Right kidney (tissue), 9 donors: ENCODE results near the gene NTSR2.

Experiments used
- DNase-seq: peaks from one replicate; pipeline ENCODE4 v3.0.0-alpha.2; 2016
- long read RNA-seq, 8 donors: transcript quantifications; one replicate each; lab custom pipeline, GENCODE V29; 2026

NTSR2 gene
- long read RNA-seq, donor 1 = 0 reads
- long read RNA-seq, donor 2 = 0 reads
- long read RNA-seq, donor 3 = 0 reads
- long read RNA-seq, donor 4 = 0 reads
- long read RNA-seq, donor 5 = 0 reads
- long read RNA-seq, donor 6 = 0 reads
- long read RNA-seq, donor 7 = 0 reads
- long read RNA-seq, donor 8 = 0 reads

DNA sequence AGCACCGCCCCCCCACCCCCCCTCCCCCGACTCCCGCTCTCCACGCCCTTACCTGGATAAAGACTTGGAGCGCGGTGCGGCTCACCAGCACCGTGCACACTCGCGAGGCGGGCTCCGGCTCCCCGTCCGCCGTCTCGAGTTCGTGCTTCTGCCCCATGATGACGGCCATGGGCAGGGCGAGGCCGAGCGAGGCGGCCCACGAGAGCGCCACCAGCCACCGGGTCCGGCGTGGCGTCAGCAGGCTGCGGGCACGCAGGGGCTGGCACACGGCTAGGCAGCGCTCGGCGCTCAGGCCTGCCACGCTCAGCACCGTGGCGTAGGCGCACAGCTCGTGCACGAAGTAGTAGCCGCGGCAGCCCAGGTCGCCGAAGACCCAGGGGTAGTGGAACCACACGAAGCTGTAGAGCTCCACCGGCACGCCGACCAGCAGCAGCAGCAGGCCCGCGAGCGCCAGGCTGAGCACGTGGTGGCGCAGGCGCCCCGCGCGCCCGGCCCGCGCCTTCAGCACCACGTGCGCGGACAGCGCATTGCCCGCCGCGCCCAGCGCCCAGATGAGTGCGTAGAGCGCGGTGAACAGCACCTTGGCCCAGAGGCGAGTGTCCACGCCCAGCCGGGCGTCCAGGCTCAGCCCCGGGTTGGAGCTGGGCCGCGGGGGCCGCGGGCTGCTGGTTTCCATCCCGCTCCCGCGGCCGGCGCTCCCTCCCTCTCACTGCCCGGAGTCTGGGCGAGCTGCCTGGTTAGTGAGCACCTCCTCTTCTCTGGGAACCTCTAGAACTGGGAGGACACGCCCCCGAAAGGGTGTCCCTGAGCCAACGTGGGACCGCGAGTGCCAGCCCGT, at the start of gene NTSR2:
NTSR2 (minus strand) TSS at position 742 of the 838 bp plus-strand sequence; CDS start at position 676, 66 bp downstream.
- peak; percentile 79 for DNase-seq

DNA sequence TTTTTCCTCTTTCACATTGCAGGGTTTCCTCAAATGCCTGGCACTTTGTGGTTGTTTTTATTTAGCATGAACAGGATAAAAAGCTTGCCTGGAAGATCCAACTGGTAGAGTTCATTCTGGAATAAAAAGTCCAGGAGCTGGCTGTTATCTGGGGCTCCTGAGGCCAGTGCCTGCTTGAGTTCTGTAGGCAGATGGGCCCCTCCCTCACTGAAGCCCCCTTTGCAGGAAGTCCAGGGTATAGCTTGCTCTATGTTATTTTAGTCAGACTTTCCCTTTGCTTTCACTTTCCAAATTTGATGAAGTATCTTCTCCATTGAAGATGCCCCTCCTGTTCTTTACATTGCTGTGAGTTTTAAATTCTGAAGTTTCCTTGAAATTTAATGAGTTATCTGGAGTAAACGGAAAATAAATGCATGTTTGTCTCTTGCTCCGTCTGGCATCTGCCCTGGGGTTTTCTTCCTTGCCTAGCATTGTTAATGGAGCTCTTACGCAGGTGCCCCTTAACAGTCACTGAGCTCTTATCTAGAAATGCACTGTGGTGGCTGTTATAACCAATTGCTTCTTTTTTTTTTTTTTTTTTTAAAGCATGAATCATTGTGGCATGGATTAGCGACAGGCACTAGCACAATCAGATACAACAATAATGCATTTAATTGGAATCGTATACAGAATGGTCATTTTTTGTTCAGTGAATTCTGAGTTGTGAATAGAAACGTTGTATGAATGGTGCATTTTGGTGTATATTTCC, 49.4 kb upstream of the NTSR2 start:
- no peak for DNase-seq

GRCh38 chr2:11718606-11719005, 48.6 kb upstream of the NTSR2 start:
- no peak for DNase-seq

DNA sequence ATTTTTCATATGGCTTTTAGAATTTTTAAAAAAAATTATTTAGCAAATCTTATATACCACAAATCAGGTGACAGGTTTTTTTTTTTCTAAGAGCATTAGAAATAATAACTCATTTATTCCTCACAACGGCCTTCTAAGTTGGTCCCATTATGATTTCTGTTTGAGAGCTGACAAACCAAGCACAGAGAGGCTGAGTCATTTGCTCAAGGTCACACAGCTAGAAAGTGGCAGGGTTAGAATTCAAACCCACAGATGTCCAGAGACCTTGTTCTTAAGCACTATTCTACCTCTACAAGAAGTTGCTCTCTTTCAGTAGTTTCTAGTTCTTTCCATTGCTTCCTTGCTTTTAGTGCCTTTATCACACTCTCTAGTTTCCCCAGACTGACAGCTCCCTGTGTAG, 47.6 kb upstream of the NTSR2 start:
- no peak for DNase-seq

- DNase-seq = no peak
These were observed 46.8 kb upstream of the NTSR2 start for GRCh38 chr2:11716689-11717321.

DNA sequence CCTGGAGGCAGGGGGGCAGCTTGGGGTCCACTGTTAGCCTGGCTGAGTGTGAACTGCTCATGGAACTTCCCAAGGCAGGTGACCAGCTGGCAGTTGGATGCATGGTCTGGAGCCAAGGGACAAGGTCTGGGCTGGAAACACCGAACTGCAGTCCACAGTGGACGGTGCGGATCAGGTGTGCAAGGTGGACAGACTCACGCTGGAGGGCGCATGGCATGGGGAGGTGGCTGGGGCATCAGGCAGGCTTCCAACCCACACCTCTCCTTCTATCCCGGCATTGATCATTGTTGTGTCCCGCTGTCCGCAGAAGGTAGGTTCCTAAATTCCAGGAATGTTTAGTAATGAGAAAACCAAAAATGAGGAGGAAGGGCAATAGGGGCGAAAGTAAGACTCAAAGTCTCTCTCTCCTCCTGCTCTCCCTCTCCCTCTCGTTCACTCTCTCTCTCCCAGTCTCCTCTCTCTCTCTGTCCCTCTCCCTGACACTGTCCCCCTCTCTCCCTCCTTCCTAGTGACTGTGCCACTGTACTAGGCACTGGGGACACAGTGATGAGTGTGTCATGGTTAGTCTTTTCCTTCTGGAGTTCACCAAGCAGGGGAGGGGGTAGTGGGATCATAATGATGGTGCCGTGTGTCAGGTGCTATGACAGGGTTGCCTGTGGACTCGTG, 46.1 kb upstream of the NTSR2 start:
- no peak for DNase-seq

DNA sequence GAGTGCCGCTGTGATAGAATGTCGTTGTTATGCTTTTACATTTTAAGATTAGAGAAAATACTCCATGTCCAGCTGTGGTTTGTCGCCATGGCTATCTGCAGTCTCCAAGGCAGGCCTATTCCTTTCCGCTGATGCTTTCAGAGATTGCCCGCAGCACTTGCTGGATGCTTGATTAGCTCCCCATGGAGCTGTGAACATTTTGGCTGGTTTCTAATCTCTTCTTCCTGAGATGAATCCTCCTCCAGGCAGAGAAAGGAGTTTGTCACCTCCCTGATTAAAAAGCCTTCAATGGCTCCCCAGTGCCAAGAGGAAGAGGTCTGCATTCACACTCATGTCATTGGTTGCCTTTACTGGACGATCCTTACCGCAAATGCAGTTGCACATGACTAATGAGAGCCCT, 43.8 kb upstream of the NTSR2 start:
- DNase-seq = no peak

GRCh38 chr2:11712866-11713265, 42.9 kb upstream of the NTSR2 start:
- no peak for DNase-seq

DNA sequence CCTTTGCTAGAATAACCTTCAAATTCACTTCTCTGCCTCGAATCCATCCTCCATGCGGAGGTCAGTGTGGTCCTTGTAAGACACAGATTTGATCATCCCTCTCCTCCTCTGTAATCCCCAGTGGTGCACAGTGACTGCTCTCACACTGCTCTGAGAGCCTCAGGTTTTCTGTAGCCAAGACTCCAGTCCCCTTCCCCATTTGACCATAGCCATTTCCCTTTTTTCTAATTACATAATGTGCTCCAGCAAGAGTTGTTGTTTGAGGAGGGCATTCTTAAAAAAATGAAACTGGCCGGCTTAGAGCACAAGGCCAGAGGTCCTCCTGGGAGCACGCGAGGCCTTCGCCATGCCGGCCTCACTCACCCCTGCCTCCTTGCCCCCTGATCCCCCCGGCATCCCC, 41.8 kb upstream of the NTSR2 start:
- DNase-seq = no peak

GRCh38 chr2:11711354-11711716, 41.3 kb upstream of the NTSR2 start:
- no peak for DNase-seq

- no peak for DNase-seq
These were observed 40.8 kb upstream of the NTSR2 start for GRCh38 chr2:11710632-11711353.

DNA sequence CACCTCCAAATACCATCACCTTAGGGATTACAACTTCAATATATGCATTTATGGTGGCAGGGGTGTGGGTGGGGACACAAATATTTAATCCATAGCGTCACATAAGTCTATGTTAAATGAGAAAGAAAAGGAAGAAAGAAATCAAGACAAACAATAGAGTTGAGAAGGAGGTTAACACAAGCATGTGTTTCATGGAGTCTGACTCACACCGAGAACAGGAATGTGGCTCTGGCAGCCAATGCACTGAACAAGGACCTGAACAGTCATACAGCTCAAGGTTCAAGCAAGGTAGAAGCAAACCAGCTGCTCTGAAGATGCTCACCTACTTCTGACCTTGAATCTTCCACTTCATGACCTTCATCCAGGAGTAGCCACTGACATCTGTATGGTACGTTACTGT, 40.2 kb upstream of the NTSR2 start:
- DNase-seq = no peak

GRCh38 chr2:11709293-11709692, 39.3 kb upstream of the NTSR2 start:
- no peak for DNase-seq

- no peak for DNase-seq
These were observed 38.1 kb upstream of the NTSR2 start for GRCh38 chr2:11708106-11708505.

GRCh38 chr2:11705711-11706110, 35.7 kb upstream of the NTSR2 start:
- no peak for DNase-seq

GRCh38 chr2:11705063-11705462, 35.1 kb upstream of the NTSR2 start:
- DNase-seq = no peak

DNA sequence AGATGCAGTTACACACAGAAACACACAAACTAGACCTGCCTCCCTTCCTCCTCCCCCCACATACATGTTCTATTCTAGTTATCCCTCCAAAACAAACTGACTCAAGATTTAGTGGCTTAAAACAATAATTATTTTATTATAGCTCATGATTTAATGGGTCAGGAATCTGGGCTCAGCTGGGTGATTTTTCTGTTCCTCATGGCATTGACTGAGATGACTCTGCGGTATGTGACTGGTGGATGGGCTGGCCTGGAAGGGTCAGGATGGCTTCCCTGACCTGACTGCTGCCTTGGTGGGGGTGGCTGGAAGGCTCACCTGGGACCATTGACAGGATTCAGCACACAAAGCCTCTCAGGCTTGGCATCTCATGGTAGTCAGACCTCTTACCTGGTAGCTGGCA, 33.7 kb upstream of the NTSR2 start:
- no peak for DNase-seq

DNA sequence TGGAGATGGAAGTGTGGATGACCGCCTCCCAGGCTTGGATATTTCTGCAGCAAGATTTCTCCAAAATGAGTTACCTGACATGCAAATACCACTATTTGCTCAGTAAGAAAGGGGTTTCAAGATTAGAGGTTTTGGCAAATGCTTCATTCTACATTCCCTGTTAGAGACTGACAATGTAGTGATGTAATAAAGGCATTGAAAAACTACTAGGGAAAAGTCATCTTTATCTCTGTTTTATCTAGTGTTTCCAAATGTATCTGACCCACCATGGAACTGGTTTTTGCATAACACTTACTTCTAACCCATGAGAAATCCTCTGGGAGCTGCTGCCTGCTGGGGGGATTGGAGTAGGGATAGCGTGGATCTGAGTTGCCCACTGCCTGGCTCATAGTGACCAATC, 33.0 kb upstream of the NTSR2 start:
- no peak for DNase-seq

- DNase-seq = no peak
These were observed 31.8 kb upstream of the NTSR2 start for GRCh38 chr2:11701751-11702301.

DNA sequence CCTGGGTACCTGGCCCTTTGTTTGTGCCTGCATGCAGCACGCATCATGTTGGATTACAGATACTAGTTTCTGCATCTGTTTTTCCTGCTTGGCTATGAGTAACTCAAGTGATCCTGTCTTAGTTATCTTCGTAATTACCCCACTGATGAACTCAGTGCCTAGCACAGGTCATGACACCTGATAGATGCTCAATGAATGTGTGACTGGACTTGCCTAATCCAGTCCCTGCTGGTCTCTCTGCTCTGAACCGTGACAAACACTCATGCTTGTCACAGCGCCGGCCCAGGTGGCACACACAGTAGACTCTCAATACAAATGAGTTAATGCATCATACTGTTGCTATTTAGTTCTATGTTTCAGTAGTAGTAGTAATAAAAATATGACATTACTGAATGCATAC, 31.2 kb upstream of the NTSR2 start:
- DNase-seq = no peak
